ENCODE results near the gene AGMAT.

The AGMAT gene

GRCh38 chr1:15557008-15557407 lies 27.8 kb downstream of the AGMAT start:
- no peaks in the 10 kb centered on the region for H3K4me1 Mint-ChIP-seq (ENCODE audit: low read depth)
- H3K4me3 Mint-ChIP-seq, result no peak overlapping the region
- H3K27me3 Mint-ChIP-seq, result no peaks in the 10 kb centered on the region
- H3K27ac Mint-ChIP-seq, result no peak overlapping the region
- peaks cover 21% of the 10 kb centered on the region for H3K36me3 Mint-ChIP-seq (ENCODE audit: low read depth)
- no peaks in the 10 kb centered on the region for H3K9me3 Mint-ChIP-seq

GRCh38 chr1:15550573-15550972 lies 34.3 kb downstream of the AGMAT start:
- Mint-ChIP-seq H3K4me3 (no peak overlapping the region), H3K36me3 (ENCODE audit: low read depth) (peaks cover 20% of the 10 kb centered on the region), H3K27ac (no peak overlapping the region), H3K4me1 (ENCODE audit: low read depth) (no peaks in the 10 kb centered on the region), H3K27me3 (no peaks in the 10 kb centered on the region), H3K9me3 (no peaks in the 10 kb centered on the region)

GRCh38 chr1:15546641-15547040 lies 38.2 kb downstream of the AGMAT start:
- no peaks in the 10 kb centered on the region for H3K27me3 Mint-ChIP-seq
- H3K4me1 Mint-ChIP-seq (ENCODE audit: low read depth), result no peaks in the 10 kb centered on the region
- no peak overlapping the region for H3K4me3 Mint-ChIP-seq
- H3K27ac Mint-ChIP-seq, result no peak overlapping the region
- peaks cover 43% of the 10 kb centered on the region for H3K36me3 Mint-ChIP-seq (ENCODE audit: low read depth)
- H3K9me3 Mint-ChIP-seq, result no peaks in the 10 kb centered on the region

GRCh38 chr1:15543589-15544568 lies 41.0 kb downstream of the AGMAT start:
- H3K9me3 Mint-ChIP-seq, result no peaks in the 10 kb centered on the region
- H3K4me1 Mint-ChIP-seq (ENCODE audit: low read depth), result peaks cover 2% of the 10 kb centered on the region
- H3K36me3 Mint-ChIP-seq (ENCODE audit: low read depth), result peaks cover 52% of the 10 kb centered on the region
- H3K4me3 Mint-ChIP-seq, result no peak overlapping the region
- H3K27ac Mint-ChIP-seq, result no peak overlapping the region
- no peaks in the 10 kb centered on the region for H3K27me3 Mint-ChIP-seq

- Mint-ChIP-seq H3K27me3 (no peaks in the 10 kb centered on the region), H3K4me1 (ENCODE audit: low read depth) (peaks cover 2% of the 10 kb centered on the region), H3K4me3 (no peak overlapping the region), H3K36me3 (ENCODE audit: low read depth) (peaks cover 54% of the 10 kb centered on the region), H3K9me3 (no peaks in the 10 kb centered on the region), H3K27ac (no peak overlapping the region)
These were observed 41.6 kb downstream of the AGMAT start for GRCh38 chr1:15543251-15543588.

- Mint-ChIP-seq H3K27me3 (no peaks in the 10 kb centered on the region), H3K36me3 (ENCODE audit: low read depth) (peaks cover 54% of the 10 kb centered on the region), H3K9me3 (no peaks in the 10 kb centered on the region), H3K27ac (no peak overlapping the region), H3K4me1 (ENCODE audit: low read depth) (peaks cover 2% of the 10 kb centered on the region), H3K4me3 (no peak overlapping the region)
These were observed 42.2 kb downstream of the AGMAT start for GRCh38 chr1:15542388-15543250.

- Mint-ChIP-seq H3K4me3 (no peak overlapping the region), H3K36me3 (ENCODE audit: low read depth) (peaks cover 61% of the 10 kb centered on the region)
These were observed 43.5 kb downstream of the AGMAT start for GRCh38 chr1:15541231-15541792.

GRCh38 chr1:15540186-15540585 lies 44.7 kb downstream of the AGMAT start:
- H3K9me3 Mint-ChIP-seq, result no peaks in the 10 kb centered on the region
- H3K4me1 Mint-ChIP-seq (ENCODE audit: low read depth), result peaks cover 2% of the 10 kb centered on the region
- no peak overlapping the region for H3K4me3 Mint-ChIP-seq
- H3K36me3 Mint-ChIP-seq (ENCODE audit: low read depth), result peaks cover 58% of the 10 kb centered on the region
- no peak overlapping the region for H3K27ac Mint-ChIP-seq
- no peaks in the 10 kb centered on the region for H3K27me3 Mint-ChIP-seq

More at GRCh38 chr1:15541231-15541792, 43.5 kb downstream of the AGMAT start:
- no peak overlapping the region for H3K27ac Mint-ChIP-seq
- H3K27me3 Mint-ChIP-seq, result no peaks in the 10 kb centered on the region
- peaks cover 2% of the 10 kb centered on the region for H3K4me1 Mint-ChIP-seq (ENCODE audit: low read depth)
- H3K9me3 Mint-ChIP-seq, result no peaks in the 10 kb centered on the region

- H3K4me3 Mint-ChIP-seq, result no peak overlapping the region
- H3K27ac Mint-ChIP-seq, result no peak overlapping the region
- H3K36me3 Mint-ChIP-seq (ENCODE audit: low read depth), result peaks cover 63% of the 10 kb centered on the region
- no peaks in the 10 kb centered on the region for H3K9me3 Mint-ChIP-seq
- H3K4me1 Mint-ChIP-seq (ENCODE audit: low read depth), result peaks cover 2% of the 10 kb centered on the region
- no peaks in the 10 kb centered on the region for H3K27me3 Mint-ChIP-seq
These were observed 46.1 kb downstream of the AGMAT start for GRCh38 chr1:15538771-15539170.

GRCh38 chr1:15531682-15532081 lies 53.2 kb downstream of the AGMAT start:
- H3K27me3 Mint-ChIP-seq, result no peaks in the 10 kb centered on the region
- peaks cover 36% of the 10 kb centered on the region for H3K4me1 Mint-ChIP-seq (ENCODE audit: low read depth)
- peaks cover 35% of the 10 kb centered on the region for H3K36me3 Mint-ChIP-seq (ENCODE audit: low read depth)
- H3K4me3 Mint-ChIP-seq, result no peak overlapping the region
- H3K9me3 Mint-ChIP-seq, result no peaks in the 10 kb centered on the region
- H3K27ac Mint-ChIP-seq, result no peak overlapping the region

- Mint-ChIP-seq H3K9me3 (no peaks in the 10 kb centered on the region), H3K27me3 (no peaks in the 10 kb centered on the region), H3K27ac (no peak overlapping the region), H3K4me1 (ENCODE audit: low read depth) (peaks cover 42% of the 10 kb centered on the region), H3K36me3 (ENCODE audit: low read depth) (peaks cover 29% of the 10 kb centered on the region), H3K4me3 (no peak overlapping the region)
These were observed 53.8 kb downstream of the AGMAT start for GRCh38 chr1:15531003-15531402.

GRCh38 chr1:15526490-15527339 lies 58.1 kb downstream of the AGMAT start, which contains the start of gene DNAJC16:
Gene DNAJC16, plus strand, starts transcription at chr1:15526848. Its CDS starts 2,258 bp downstream, at chr1:15529106.
- H3K36me3 Mint-ChIP-seq (ENCODE audit: low read depth), result peaks cover 10% of the 10 kb centered on the region
- H3K4me3 Mint-ChIP-seq, result peak within 1 kb of the TSS; percentile 82

GRCh38 chr1:15526021-15526489 lies 58.8 kb downstream of the AGMAT start:
- H3K27ac Mint-ChIP-seq, result peak overlapping the region; percentile 98
- H3K36me3 Mint-ChIP-seq (ENCODE audit: low read depth), result peaks cover 3% of the 10 kb centered on the region
- H3K27me3 Mint-ChIP-seq, result no peaks in the 10 kb centered on the region
- peaks cover 52% of the 10 kb centered on the region for H3K4me1 Mint-ChIP-seq (ENCODE audit: low read depth)
- H3K4me3 Mint-ChIP-seq, result peak overlapping the region; percentile 82
- no peaks in the 10 kb centered on the region for H3K9me3 Mint-ChIP-seq

More at GRCh38 chr1:15526490-15527339, 58.1 kb downstream of the AGMAT start, which contains the start of gene DNAJC16:
- Mint-ChIP-seq H3K27ac (peak within 1 kb of the TSS; percentile 98), H3K4me1 (ENCODE audit: low read depth) (peaks cover 58% of the 10 kb centered on the region), H3K27me3 (no peaks in the 10 kb centered on the region), H3K9me3 (no peaks in the 10 kb centered on the region)
